Measurements from ENCODE around the gene HFE. TPM values are rescaled to one million over a fixed set of nuclear protein-coding genes. Genes with fewer than 3 reads are reported as not detected.
A peak's percentile ranks its signal among the peaks of the same experiment; 100 is the strongest.

The HFE gene
- total and polyA plus RNA-seq, 8 donors = 10.3 to 13.5 (median 12.2) TPM

GRCh38 chr6:26123675-26123946 lies 36.4 kb downstream of the HFE start:
- H3K4me3 ChIP-seq = peak overlapping the region; percentile 74 to 75
- no peaks in the 10 kb centered on the region for H3K27me3 ChIP-seq
- intact Hi-C loops (cut with DNase I) = no loop called here
- H3K36me3 ChIP-seq = peaks cover 0 to 10% of the 10 kb centered on the region in 2 donors
- H3K4me1 ChIP-seq = peaks cover 14 to 30% of the 10 kb centered on the region in 2 donors
- H3K27ac ChIP-seq = peak overlapping the region; percentile 96 to 99
- no peak for TF ChIP-seq CTCF (IDR thresholded peaks at IDR 0.05)
- peak in 2 of 4 donors; percentile 76 to 85 for DNase-seq
- no peak for ATAC-seq
- no peaks in the 10 kb centered on the region for H3K9me3 ChIP-seq

- peak overlapping the region; percentile 96 to 99 for H3K27ac ChIP-seq
- H3K4me1 ChIP-seq = peaks cover 19 to 35% of the 10 kb centered on the region in 2 donors
- H3K36me3 ChIP-seq = peaks cover 0 to 15% of the 10 kb centered on the region in 2 donors
- H3K4me3 ChIP-seq = peak overlapping the region; percentile 74 to 75
- intact Hi-C loops (cut with DNase I) = loop anchor here in 1 of 2 donors (2.0 kb wide), 1 partner anchor 33 kb away; a partner anchor contains a TSS
- no peak for TF ChIP-seq CTCF (IDR thresholded peaks at IDR 0.05)
- H3K27me3 ChIP-seq = no peaks in the 10 kb centered on the region
- peak; percentile 85 for ATAC-seq
- no peaks in the 10 kb centered on the region for H3K9me3 ChIP-seq
- peak; percentile 82 to 97 (median 92) for DNase-seq
These were observed 36.9 kb downstream of the HFE start for GRCh38 chr6:26123947-26124780.

- peak in 2 of 4 donors; percentile 27 to 55 for DNase-seq
- intact Hi-C loops (cut with DNase I) = loop anchor here in 1 of 2 donors (2.0 kb wide), 1 partner anchor 32 kb away; a partner anchor contains a TSS
- no peak for ATAC-seq
These were observed 37.8 kb downstream of the HFE start for GRCh38 chr6:26124781-26125685.

GRCh38 chr6:26126394-26127235 lies 39.4 kb downstream of the HFE start:
- Histone ChIP-seq H3K27ac (peak overlapping the region; percentile 96 to 99), H3K36me3 (peaks cover 2 to 34% of the 10 kb centered on the region in 2 donors), H3K27me3 (no peaks in the 10 kb centered on the region), H3K4me1 (peaks cover 28 to 59% of the 10 kb centered on the region in 2 donors), H3K9me3 (no peaks in the 10 kb centered on the region), H3K4me3 (peak overlapping the region; percentile 74 to 75)
- DNase-seq = no peak
- intact Hi-C loops (cut with DNase I) = no loop called here
- ATAC-seq = no peak
- TF ChIP-seq CTCF (IDR thresholded peaks at IDR 0.05) = no peak

More at GRCh38 chr6:26124781-26125685, 37.8 kb downstream of the HFE start:
- Histone ChIP-seq H3K9me3 (no peaks in the 10 kb centered on the region), H3K4me3 (peak overlapping the region; percentile 74 to 75), H3K36me3 (peaks cover 2 to 23% of the 10 kb centered on the region in 2 donors), H3K27ac (peak overlapping the region; percentile 96 to 99), H3K4me1 (peaks cover 21 to 44% of the 10 kb centered on the region in 2 donors), H3K27me3 (no peaks in the 10 kb centered on the region)
- TF ChIP-seq CTCF (IDR thresholded peaks at IDR 0.05) = no peak

Data from left lung (tissue), 10 donors.